Uterus (tissue), 2 donors: ENCODE measurements around the gene MFSD11.

Source experiments
- CTCF ChIP-seq, 4 experiments: fragments of 200-600 bp in 2 of 4; fragments of 450-650 bp in 2 of 4; sonication (generic) in 2 of 4; IDR thresholded peaks; one replicate each; pipeline ENCODE4 v1.5.1; 2016 to 2019; ENCODE audit warnings: antibody characterized with exemption in 4 of 4, mild to moderate bottlenecking in 2 of 4, moderate library complexity in 1 of 4
- POLR2A ChIP-seq, 2 donors: fragments of 450-650 bp; IDR thresholded peaks; one replicate each; pipeline ENCODE4 v1.6.1; 2016; ENCODE audit warnings: antibody characterized with exemption in 2 of 2, mild to moderate bottlenecking in 1 of 2, moderate library complexity in 1 of 2

DNA sequence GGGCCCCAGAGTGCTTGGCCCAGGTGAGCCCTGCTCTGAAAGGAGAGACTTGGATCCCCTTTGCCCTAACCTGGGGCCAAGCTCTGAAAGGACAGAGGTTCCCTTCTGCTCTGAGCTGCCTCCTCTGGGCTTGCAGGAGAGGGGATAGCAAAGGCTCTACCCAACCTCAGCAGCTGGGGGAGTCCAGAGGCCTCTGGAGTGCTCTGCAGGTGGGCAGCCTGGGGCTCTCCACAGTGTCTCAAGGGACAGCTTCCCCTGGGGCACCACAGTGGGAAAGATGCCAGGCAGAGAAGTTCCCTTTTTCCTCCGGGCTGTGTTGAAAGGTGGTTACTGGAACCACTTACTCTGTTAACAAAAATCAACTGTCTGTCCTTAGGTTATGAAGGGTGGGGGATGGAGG, 82.1 kb downstream of the MFSD11 start:
- no peak for TF ChIP-seq CTCF (IDR thresholded peaks at IDR 0.05)
- TF ChIP-seq POLR2A (IDR thresholded peaks at IDR 0.05), result no peak
